ENCODE data around the gene POLR3E.

POLR3E gene

GRCh38 chr16:22272870-22273650 is 24.1 kb upstream of the POLR3E start:
- TF ChIP-seq CTCF (IDR thresholded peaks at IDR 0.05; ENCODE audit: low read depth, low read length, missing control alignments): no peak
- no peak for DNase-seq (ENCODE audit: low read depth)

GRCh38 chr16:22274916-22275315 is 22.3 kb upstream of the POLR3E start:
- H3K4me3 ChIP-seq (ENCODE audit: low read depth, low read length): no peak overlapping the region
- no peak for TF ChIP-seq CTCF (IDR thresholded peaks at IDR 0.05; ENCODE audit: low read depth, low read length, missing control alignments)
- DNase-seq (ENCODE audit: low read depth): no peak

More at GRCh38 chr16:22272870-22273650, 24.1 kb upstream of the POLR3E start:
- no peak overlapping the region for H3K4me3 ChIP-seq (ENCODE audit: low read depth, low read length)

GRCh38 chr16:22278441-22279230 is 18.6 kb upstream of the POLR3E start:
- DNase-seq (ENCODE audit: low read depth): no peak
- no peak for TF ChIP-seq CTCF (IDR thresholded peaks at IDR 0.05; ENCODE audit: low read depth, low read length, missing control alignments)
- no peak overlapping the region for H3K4me3 ChIP-seq (ENCODE audit: low read depth, low read length)

GRCh38 chr16:22282254-22282892 is 14.8 kb upstream of the POLR3E start:
- H3K4me3 ChIP-seq (ENCODE audit: low read depth, low read length): no peak overlapping the region
- no peak for DNase-seq (ENCODE audit: low read depth)
- no peak for TF ChIP-seq CTCF (IDR thresholded peaks at IDR 0.05; ENCODE audit: low read depth, low read length, missing control alignments)

GRCh38 chr16:22284637-22285036 is 12.6 kb upstream of the POLR3E start:
- TF ChIP-seq CTCF (IDR thresholded peaks at IDR 0.05; ENCODE audit: low read depth, low read length, missing control alignments): no peak
- no peak overlapping the region for H3K4me3 ChIP-seq (ENCODE audit: low read depth, low read length)

GRCh38 chr16:22285080-22285479 is 12.1 kb upstream of the POLR3E start:
- no peak for DNase-seq (ENCODE audit: low read depth)
- TF ChIP-seq CTCF (IDR thresholded peaks at IDR 0.05; ENCODE audit: low read depth, low read length, missing control alignments): no peak
- H3K4me3 ChIP-seq (ENCODE audit: low read depth, low read length): no peak overlapping the region

More at GRCh38 chr16:22284637-22285036, 12.6 kb upstream of the POLR3E start:
- DNase-seq (ENCODE audit: low read depth): no peak
